Islet of Langerhans (tissue), 1 donor: ENCODE results near the gene PPM1L.

ENCODE experiments used
- FAIRE-seq: peaks from one replicate; lab custom pipeline; 2011; peaks lifted over from hg19 to GRCh38; lab: Jason Lieb, UNC

The PPM1L gene

GRCh38 chr3:160856450-160856849 lies 100.4 kb downstream of the PPM1L start:
- no peak for FAIRE-seq

GRCh38 chr3:160857476-160858119 lies 101.6 kb downstream of the PPM1L start:
- no peak for FAIRE-seq

- FAIRE-seq: no peak
These were observed 104.3 kb downstream of the PPM1L start for GRCh38 chr3:160860346-160860745.

- FAIRE-seq: no peak
These were observed 113.8 kb downstream of the PPM1L start for GRCh38 chr3:160869825-160870224.

DNA sequence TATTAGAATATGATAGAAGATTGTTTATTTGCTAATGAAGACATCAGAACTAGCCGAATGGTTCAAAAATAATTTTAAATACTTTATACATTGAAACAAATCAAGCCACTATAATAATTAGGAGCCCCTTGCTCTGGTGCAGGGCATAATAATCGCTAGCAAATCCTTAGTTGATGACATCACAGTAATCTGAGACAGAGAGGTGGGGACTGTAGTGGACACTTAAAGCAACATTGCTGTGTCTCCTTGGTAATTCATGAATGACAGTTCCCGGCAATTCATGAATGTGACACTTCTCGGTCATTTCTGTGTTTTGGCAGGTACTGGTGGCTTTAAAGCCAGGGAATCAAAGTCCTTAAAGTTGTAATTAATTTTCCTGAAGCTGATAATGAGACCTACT lies 114.3 kb downstream of the PPM1L start:
- peak; percentile 72 for FAIRE-seq

- no peak for FAIRE-seq
These were observed 118.7 kb downstream of the PPM1L start for GRCh38 chr3:160874736-160875135.

GRCh38 chr3:160876643-160877042 lies 120.6 kb downstream of the PPM1L start:
- FAIRE-seq: peak; percentile 98

GRCh38 chr3:160879859-160880258 lies 123.8 kb downstream of the PPM1L start:
- no peak for FAIRE-seq

GRCh38 chr3:160883373-160883772 lies 127.3 kb downstream of the PPM1L start:
- FAIRE-seq: no peak

DNA sequence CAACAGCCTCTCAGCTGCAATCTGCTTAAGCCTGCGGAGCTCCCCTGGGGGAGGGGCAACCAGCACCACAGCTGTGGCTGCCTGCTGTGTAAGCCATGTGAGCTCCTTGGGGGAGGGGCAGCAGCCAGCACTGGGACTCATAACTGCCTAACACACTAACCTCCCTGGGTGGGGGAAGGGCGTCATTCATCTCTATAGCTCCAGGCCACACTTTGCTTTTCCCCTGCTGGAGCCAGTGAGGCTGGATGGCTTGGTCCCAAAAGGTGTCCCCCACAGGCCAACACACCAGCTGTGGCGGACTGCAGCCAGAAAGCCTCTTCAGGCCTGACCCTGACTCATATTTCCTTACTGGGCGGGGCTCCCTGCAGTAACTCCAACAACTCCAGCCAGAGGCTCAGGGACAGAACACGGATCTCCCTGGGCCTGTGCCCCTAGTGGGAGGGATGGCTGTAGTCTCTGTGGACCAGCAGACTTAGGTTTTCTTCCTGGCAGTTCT lies 129.8 kb downstream of the PPM1L start:
- FAIRE-seq: no peak

DNA sequence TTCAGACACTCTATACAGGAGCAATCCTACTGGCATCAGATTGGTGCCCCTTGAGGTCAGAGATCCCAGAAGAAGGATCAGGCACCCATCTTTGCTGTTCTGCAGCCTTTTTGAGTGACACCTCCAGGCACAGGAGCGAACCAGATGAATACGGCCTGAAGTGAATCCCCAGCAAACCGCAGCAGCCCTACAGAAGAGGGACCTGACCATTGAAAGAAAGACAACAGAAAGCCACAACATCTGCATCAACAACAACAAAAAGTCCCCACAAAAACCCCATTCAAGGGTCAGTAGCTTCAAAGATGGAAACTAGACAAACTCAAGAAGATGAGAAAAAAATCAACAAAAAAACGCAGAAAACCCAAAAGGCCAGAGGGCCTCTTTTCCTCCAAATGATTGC lies 130.4 kb downstream of the PPM1L start:
- no peak for FAIRE-seq

- FAIRE-seq: no peak
These were observed 137.2 kb downstream of the PPM1L start for GRCh38 chr3:160893207-160893606.

DNA sequence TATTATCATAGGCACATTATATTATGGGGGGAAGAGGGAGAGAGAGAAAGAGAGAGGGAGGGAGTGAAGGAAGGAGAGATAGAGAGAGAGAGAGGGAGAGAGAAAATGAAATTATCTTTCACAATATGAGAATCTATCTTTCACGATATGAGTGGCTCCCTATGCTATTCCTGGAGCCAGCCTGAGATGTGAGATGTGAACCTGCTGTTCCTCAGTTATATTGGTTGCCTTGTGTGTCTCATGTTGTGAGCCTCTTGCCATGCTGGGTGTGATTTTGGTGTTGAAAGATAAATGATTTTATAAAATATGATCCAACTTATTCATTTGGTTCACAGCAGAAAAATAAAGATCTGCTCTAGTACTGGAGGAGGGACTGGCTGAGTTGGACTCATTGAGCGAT lies 148.7 kb downstream of the PPM1L start:
- no peak for FAIRE-seq

DNA sequence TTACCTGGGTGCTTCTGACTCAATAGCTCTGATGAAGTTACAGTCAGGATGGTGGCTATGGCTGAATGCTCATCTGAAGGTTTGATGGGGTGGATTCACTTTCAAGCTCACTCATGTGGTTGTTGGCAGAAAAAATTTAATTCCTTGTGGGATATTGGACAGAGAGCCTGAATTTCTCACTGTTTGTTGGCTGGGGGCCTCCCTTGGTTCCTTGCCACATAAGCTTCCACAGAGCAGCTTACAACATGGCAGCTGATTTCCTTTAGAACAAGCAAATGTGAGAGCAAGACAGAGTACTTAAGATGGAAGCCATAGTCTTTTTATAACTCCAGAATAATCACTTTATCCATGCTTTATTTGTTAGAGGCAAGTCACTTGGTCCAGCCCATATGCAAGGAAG lies 150.6 kb downstream of the PPM1L start:
- FAIRE-seq: no peak

- no peak for FAIRE-seq
These were observed 153.9 kb downstream of the PPM1L start for GRCh38 chr3:160909917-160910316.

GRCh38 chr3:160911411-160911810 lies 155.4 kb downstream of the PPM1L start:
- FAIRE-seq: no peak

GRCh38 chr3:160916472-160916871 lies 160.4 kb downstream of the PPM1L start:
- FAIRE-seq: no peak

- no peak for FAIRE-seq
These were observed 163.9 kb downstream of the PPM1L start for GRCh38 chr3:160919942-160920341.

- FAIRE-seq: peak; percentile 72
These were observed 165.1 kb downstream of the PPM1L start for GRCh38 chr3:160921020-160921635.

DNA sequence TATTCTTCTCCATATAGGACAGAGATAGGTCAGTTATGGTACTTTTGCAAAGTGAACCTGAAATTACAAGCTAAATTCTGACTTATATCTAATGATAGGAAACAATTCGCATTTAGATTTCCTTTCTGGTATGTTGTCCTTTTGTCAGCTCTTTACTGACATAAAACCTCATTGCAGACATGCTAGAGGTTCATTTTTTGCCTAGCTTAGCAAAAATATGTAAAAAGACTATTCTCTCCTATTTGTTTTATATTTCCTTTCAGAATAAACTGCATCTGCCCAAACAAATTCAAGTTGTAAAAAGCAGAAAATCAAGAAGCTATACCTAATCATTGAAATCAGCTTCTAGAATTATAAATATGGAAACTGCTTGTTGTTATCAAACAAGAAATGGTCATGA lies 168.7 kb downstream of the PPM1L start:
- no peak for FAIRE-seq

DNA sequence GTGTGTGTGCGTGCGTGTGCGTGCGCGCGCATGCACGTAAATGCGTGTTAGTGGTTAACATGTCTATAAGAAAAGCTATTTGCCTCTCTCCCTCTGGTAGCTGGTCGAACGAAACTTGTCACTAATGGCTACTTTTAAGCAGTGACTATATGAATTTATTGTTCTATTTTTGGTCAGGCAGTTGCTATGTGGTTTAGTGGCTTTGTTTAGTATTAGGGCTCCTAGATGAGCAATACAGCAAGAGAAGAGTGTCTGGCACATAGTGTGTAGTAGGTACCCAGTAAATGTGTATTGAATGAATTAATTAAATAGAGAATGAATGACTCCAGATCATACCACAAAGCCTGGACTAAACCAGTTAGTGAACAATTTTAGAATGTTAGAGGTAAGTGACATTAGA lies 171.6 kb downstream of the PPM1L start:
- no peak for FAIRE-seq

DNA sequence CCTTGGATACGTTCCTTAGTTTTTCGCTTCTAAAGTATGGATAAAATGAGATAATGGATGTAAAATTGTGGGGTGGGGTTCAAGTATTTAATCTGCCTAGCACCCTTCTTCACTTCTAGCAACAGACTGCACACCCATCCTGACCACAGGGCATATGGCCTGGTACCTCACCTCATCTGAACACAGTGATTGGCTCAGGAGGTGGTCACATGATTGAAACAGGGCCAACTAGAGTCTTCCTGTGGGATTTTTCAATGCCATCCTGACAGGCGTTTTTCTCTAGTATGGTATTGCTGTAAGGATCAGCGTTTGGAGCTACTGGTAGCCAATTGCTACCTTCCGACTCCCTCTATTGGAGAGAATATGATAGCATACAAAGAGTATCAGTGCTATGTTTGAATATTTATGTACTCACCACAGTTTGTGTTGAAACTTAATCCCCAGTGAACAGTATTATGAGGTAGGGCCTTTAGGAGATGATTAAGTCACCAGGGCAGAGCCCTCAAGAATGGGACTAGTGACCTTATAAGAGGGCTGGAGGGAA lies 172.2 kb downstream of the PPM1L start:
- FAIRE-seq: no peak

DNA sequence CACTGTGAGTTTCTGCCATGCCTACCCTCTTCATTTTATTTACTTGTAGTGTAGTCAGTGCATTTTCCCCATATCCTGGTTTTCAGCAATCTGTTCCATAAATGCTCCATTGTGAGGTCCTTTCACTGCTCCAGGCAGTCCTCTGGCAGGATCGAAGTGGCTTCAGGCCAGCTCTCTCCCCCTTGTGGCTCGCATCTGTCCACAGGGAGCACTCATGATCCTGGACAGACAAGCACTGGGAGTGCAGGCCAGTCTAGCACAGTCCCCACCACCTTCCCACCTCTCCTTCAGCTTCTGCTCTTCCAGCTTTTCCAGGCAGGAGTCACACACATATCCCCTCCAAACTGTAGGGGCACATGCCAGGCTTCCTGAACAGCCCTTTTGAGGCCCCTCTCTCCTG lies 173.6 kb downstream of the PPM1L start:
- no peak for FAIRE-seq

DNA sequence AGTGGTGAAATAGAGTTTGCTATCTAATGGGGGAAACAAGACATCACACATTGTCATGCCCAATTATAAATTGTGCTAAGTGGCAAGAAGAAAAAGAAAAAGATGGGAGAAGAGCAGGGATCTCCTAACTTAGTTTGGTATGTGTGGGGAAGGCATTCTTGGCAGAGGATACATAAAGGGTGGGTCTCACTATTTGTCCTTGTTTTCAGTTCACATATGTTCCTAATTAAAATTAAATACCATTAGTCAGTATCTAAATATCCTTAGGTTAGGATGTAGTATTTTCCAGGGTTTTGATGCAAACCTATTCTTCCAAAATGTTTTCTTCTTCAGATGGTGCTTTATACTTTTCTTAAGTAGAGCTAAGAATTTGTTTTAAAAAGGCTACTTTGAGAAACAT lies 175.4 kb downstream of the PPM1L start:
- FAIRE-seq: no peak
